GM19193 (cell line): ENCODE data around the gene OSBPL7.

Experiments used
- POLR2A ChIP-seq: IDR thresholded peaks from 4 replicates; pipeline ENCODE4 v1.6.1; 2011; ENCODE audit not compliant: insufficient read depth, insufficient read length; ENCODE audit errors: extremely low read depth

Gene OSBPL7

GRCh38 chr17:47781397-47781796 is 40.2 kb downstream of the OSBPL7 start:
- TF ChIP-seq POLR2A: no peak

DNA sequence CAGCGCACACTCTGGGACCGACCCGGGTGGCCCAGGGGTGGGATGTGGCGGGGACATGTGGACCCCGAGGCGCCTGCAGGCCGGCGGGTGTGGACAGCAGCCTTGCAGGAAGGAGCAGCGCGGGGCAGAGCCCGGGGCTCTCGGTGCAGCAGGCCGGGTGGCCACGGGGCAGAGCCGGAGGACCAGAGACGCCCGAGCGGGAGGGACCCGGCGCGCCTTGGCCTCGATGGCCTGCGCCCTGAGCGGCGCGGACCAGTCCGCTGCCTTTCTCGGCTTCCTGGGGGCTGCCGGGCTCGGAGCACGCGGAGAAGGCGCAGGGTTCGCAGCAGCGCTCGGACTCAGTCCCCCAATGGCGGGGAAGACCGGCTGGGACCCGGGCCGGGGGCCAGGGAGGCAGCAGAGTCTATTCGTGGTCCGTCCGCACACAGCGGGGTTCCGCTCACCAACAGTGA is 43.4 kb downstream of the OSBPL7 start:
- TF ChIP-seq POLR2A: no peak

- no peak for TF ChIP-seq POLR2A
Measured at GRCh38 chr17:47776330-47777197, 45.0 kb downstream of the OSBPL7 start.

DNA sequence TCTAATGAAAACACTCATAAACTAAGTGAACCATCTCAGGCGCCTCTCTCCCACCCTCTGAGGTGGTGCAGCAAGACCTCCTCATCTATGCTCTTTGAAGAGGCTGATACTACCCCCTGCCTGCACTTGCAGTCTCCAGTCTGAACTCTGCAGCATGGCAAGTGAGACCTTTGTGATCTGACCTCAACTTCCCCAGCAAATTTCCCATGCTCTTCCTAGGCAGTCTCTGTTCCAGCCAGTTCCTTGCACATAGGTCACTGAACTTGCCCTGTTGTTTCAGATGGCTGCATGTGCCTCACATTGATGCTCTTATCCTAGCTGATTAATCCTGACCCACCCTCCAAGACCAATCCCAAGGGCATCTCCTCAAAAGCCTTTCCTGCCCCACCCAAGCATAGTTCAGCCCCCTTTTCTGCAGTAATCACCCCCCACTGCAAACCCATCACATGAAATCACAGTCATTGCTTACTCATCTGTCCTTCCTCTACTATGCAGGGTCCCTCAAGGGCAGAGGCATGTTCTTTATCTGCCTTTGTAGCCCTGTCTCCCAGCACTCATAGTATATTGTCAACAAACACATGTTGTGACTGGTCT is 46.5 kb downstream of the OSBPL7 start:
- no peak for TF ChIP-seq POLR2A

DNA sequence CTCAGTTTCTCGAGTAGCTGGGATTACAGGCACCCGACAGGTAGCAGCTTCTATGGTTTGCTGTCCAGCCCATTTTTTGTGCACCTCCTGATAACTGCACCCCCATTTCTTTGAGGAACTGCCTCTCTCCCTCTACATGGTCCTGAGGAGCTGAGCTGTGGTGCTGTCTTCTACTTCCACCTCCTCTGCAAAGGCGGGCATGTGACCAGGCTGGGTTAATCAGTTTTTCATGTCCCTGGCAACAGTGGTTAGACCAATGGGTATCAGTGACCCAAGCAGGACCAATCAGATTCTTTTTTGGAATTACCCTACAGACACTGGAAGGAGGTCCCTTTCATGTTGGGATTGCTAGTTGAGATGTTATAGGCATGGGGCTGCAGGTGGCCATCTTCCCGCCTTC is 47.3 kb downstream of the OSBPL7 start:
- TF ChIP-seq POLR2A: no peak

DNA sequence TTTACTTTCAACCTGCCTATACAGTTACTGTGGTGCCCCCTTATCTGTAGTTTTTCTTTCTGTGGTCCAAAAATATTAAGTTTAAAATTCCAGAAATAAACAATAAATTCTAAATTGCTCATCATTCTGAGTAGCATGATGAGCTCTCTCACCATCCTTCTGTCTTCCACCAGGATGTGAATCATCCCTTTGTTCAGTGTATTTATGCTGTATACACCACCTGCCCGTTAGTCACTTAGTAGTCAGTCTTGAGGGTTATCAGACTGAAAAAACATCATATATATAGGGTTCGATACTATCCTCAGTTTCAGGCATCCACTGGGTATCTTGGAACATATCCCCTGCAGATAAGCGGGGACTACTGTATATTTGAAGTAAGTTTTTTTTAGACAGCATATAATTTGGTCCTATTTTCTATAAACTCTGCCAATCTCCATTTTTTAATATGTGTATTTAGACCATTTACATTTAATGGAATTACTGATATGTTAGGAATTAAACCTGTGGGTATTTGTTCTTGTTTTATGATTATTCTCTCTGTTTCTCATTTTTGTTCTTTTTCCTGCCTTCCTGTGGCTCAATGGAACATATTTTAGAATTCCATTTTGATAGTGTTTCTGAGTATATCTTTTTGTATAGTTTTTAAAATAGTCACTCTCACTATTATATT is 57.5 kb downstream of the OSBPL7 start:
- TF ChIP-seq POLR2A: no peak

DNA sequence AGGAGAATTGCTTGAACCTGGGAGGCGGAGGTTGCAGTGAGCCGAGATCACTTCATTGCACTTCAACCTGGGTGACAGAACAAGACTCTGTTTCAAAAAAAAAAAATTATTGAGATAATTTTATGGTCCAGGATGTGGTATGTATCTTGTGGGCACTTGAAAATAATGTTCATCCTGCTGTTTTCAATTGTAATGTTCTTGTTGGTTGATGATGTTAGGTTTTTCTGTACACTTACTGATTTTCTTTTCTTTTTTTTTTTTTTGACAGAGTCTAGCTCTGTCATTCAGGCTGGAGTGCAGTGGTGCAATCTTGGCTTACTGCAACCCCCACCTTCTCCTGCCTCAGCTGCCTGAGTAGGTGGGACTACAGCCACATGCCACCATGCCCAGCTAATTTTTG is 58.9 kb downstream of the OSBPL7 start:
- no peak for TF ChIP-seq POLR2A

GRCh38 chr17:47760409-47761140 is 61.0 kb downstream of the OSBPL7 start:
- TF ChIP-seq POLR2A: no peak

DNA sequence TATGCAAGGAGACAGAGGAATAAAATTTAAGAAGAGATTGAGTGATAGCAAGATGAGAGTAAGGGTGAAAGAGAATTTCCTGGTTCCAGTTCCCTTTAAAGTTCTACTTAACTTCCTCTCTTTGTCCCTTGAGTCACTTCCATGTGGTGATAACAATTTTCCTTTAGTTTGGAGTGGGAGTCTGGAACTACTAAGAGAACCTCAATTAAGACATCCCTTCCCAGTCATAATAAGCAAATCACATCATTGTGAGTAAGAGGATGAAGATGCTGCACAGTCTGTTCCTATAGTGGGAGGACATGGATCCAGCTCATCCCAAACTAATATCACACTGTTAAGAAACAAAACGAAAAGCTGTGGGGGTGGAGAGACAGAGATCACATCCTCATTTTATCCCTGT is 64.2 kb downstream of the OSBPL7 start:
- TF ChIP-seq POLR2A: no peak
